Muscle layer of duodenum (tissue), 2 donors: Measurements from ENCODE around the gene SOX6.

Experiments
- H3K27ac ChIP-seq: one replicate; pipeline ENCODE4 v1.7.0; 2013; ENCODE audit warnings: mild to moderate bottlenecking, low read length
- H3K27me3 ChIP-seq: one replicate; pipeline ENCODE4 v1.7.0; 2013; ENCODE audit warnings: low read depth, mild to moderate bottlenecking, control low read depth, low read length
- H3K36me3 ChIP-seq, 2 donors: one replicate each; pipeline ENCODE4 v1.7.0; 2013; ENCODE audit warnings: low read length in 2 of 2, control low read depth in 1 of 2, mild to moderate bottlenecking in 1 of 2; ENCODE audit not compliant: insufficient read depth in 2 of 2, control insufficient read depth in 1 of 2
- H3K4me1 ChIP-seq, 2 donors: one replicate each; pipeline ENCODE4 v1.7.0; 2013; ENCODE audit warnings: low read length in 2 of 2, mild to moderate bottlenecking in 2 of 2, control low read depth in 1 of 2, moderate library complexity in 1 of 2; ENCODE audit not compliant: insufficient read depth in 2 of 2, control insufficient read depth in 1 of 2
- H3K4me3 ChIP-seq, 2 donors: one replicate each; pipeline ENCODE4 v1.7.0; 2013; ENCODE audit warnings: low read length in 2 of 2, low read depth in 1 of 2, mild to moderate bottlenecking in 1 of 2
- H3K9me3 ChIP-seq, 2 donors: one replicate each; pipeline ENCODE4 v1.7.0; 2013; ENCODE audit warnings: low read length in 2 of 2, control low read depth in 1 of 2, mild to moderate bottlenecking in 1 of 2; ENCODE audit not compliant: control insufficient read depth in 1 of 2
- donor health status: healthy.

SOX6 gene

DNA sequence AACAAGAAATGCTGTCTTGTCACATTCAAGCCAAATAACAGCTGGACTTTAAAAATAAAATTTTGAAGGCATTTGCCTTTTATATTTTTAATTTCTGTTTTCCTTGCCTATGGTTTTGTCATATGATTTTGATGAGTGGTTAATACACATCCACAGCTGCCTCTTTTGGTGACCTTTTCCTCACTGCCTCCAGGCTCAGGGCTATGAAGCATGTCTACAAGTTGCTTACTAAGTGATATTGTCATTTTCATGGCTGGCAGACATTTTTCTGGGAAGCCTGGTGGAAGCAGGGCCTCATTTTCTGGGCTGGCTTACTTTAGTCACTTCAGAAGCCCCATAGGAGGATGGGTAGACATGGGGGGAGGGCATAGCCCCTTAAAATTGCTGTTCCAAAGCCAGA is 344.9 kb downstream of the SOX6 start:
- Histone ChIP-seq H3K36me3 (no peaks in the 10 kb centered on the region), H3K27me3 (no peaks in the 10 kb centered on the region), H3K4me1 (no peaks in the 10 kb centered on the region), H3K27ac (no peak overlapping the region), H3K9me3 (no peaks in the 10 kb centered on the region), H3K4me3 (no peak overlapping the region)

DNA sequence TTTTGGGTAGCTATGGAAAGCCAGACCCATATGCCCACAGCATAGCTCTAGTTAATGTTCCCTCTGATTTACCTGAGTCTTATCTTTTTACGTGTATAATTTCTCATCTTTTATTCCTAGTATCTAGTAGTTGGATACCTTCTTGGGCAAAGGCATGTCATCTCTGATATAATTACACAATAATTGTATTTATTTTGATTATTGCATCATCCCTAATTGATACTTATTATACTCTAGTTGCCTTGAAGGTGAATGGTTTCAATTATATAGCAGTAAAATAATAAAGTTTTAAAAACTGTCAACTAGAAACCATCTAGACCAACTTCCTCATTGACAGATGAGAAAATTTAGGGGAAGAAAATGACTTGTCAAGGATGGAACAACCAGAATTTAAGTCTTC is 347.3 kb downstream of the SOX6 start:
- no peaks in the 10 kb centered on the region for H3K9me3 ChIP-seq
- no peaks in the 10 kb centered on the region for H3K4me1 ChIP-seq
- no peak overlapping the region for H3K4me3 ChIP-seq
- no peaks in the 10 kb centered on the region for H3K27me3 ChIP-seq
- no peak overlapping the region for H3K27ac ChIP-seq
- H3K36me3 ChIP-seq = no peaks in the 10 kb centered on the region

DNA sequence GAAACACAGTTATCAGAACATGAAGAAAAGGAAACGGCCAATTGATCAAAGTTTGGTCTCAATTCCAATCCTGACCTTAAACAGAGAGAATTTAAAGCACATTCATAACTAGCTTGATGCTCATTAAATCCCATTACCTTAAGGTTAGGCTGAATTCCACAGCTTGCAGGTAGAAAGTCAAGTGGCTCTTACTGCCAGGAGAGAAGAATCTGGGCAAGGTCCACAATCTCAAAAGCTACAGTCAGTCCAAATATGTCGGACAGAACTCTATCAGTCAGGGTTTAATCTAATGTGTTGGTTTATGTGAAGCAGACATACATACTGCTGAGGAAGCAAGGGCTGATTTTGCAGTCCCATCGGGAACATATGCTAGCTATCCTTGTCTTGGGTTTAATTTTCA is 348.8 kb downstream of the SOX6 start:
- H3K27me3 ChIP-seq = no peaks in the 10 kb centered on the region
- no peak overlapping the region for H3K4me3 ChIP-seq
- H3K4me1 ChIP-seq = no peaks in the 10 kb centered on the region
- no peaks in the 10 kb centered on the region for H3K36me3 ChIP-seq
- H3K27ac ChIP-seq = no peak overlapping the region
- H3K9me3 ChIP-seq = no peaks in the 10 kb centered on the region

DNA sequence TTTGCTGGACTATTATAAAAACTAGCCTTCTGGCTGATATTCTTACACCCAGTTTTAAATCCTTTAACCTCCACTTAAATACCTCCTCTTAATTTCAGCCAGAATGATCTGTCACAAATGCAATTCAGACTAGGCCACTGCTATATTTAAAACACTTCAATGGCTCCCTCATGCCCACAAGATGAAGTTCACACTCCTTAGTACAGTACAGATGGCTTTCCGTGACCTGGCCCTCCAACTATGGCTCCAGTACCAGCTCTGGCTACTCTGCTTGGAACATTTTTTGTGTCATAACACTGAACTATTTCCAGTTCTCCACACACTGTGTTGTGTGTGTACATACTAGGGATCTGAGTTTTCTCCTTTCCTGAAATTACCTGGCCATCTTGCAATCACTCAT is 353.4 kb downstream of the SOX6 start:
- no peaks in the 10 kb centered on the region for H3K27me3 ChIP-seq
- H3K36me3 ChIP-seq = no peaks in the 10 kb centered on the region
- H3K9me3 ChIP-seq = no peaks in the 10 kb centered on the region
- H3K27ac ChIP-seq = no peak overlapping the region
- H3K4me1 ChIP-seq = no peaks in the 10 kb centered on the region
- H3K4me3 ChIP-seq = no peak overlapping the region

DNA sequence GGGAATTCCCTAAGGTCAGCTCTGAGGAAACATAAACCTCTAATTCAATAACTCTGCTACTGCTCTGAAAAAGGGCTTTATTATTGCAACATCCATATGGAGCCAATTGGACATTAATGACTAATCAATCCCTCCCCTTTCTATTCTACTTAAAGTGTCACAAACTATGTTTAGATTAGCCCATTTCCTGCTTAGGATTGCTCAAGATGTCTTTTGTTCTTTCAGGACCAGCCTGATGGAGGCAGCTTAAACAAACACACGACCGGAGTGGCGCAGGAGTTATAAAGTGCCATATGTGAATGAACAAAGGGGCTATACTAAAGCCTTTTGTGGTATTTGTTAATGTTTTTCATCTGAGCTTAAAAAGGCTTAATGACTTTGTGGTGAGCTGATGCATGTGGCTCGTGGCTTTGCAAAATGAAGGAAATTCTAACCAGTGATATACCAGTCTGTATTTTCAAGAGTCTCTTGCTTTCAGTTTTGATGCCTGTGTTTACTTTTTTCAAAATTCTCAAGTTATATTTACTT is 354.4 kb downstream of the SOX6 start:
- peak overlapping the region in 1 of 2 donors; percentile 24 for H3K4me3 ChIP-seq
- H3K27ac ChIP-seq = peak overlapping the region; percentile 24

DNA sequence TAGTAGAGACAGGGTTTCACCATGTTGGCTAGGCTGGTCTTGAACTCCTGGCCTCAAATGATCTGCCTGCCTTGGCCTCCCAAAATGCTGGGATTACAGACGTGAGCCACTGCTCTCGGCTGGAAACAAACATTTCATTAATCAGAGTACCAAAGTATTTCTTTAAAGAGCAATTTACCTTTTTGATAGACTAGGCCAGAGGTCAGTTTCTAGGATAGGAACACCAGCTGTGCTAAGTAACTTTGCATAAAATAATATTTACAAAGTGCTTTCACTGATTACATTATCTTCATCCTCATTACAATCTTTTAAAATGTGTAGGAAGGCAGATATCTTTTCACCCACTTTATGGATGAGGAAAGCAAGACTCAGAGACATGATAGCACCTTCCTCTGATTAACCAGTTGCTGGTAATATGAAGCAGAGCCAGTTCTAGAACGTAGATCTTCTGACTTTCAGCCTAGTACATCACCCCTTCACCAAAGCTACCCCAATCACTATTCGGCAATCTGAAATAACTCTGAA is 355.2 kb downstream of the SOX6 start:
- Histone ChIP-seq H3K4me1 (no peaks in the 10 kb centered on the region), H3K4me3 (no peak overlapping the region), H3K36me3 (no peaks in the 10 kb centered on the region), H3K27me3 (no peaks in the 10 kb centered on the region), H3K27ac (no peak overlapping the region), H3K9me3 (no peaks in the 10 kb centered on the region)

More for the DNA sequence above, 354.4 kb downstream of the SOX6 start:
- no peaks in the 10 kb centered on the region for H3K9me3 ChIP-seq
- H3K36me3 ChIP-seq = no peaks in the 10 kb centered on the region
- no peaks in the 10 kb centered on the region for H3K4me1 ChIP-seq
- no peaks in the 10 kb centered on the region for H3K27me3 ChIP-seq

DNA sequence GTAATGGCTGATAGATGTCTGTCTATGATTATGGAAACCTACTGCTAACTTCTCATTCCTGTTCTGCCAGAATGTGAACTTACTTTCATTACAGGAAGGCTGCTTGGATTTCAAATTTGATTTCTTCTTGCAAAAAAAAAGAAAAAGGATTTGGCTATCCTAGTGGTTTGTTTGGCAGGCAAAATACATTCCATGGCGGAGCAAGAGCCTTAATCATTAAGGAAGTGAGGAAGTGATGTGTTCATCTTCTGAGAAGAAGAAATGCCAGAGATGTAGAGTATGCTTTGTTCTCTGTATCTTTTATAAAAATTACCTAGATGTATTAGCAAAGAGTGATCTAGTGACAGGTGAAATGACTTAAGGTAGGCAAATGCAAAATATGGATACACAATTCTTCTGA is 356.3 kb downstream of the SOX6 start:
- Histone ChIP-seq H3K4me1 (no peaks in the 10 kb centered on the region), H3K36me3 (no peaks in the 10 kb centered on the region), H3K27me3 (no peaks in the 10 kb centered on the region), H3K4me3 (no peak overlapping the region), H3K27ac (no peak overlapping the region), H3K9me3 (no peaks in the 10 kb centered on the region)

DNA sequence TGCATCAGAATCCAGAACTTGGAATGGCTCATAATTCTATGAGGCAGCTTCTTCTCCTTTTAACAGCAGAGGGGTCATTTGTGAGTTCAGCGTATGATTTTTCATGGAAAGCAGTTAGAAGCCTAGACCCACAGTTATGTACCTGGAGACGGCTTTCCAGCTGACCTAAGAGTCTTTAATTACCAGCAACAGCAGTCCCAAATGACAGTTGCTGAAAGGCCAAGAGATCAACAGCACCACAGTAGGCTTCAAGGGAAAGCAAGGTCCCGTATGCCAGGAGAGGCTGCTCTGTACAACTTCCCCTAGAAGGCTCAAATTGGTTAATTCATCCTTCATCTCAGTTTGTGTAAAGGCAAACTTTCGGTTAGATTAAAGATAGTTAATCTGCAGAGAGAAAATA is 363.0 kb downstream of the SOX6 start:
- Histone ChIP-seq H3K27ac (no peak overlapping the region), H3K4me3 (no peak overlapping the region), H3K27me3 (no peaks in the 10 kb centered on the region), H3K36me3 (no peaks in the 10 kb centered on the region), H3K9me3 (no peaks in the 10 kb centered on the region), H3K4me1 (no peaks in the 10 kb centered on the region)

DNA sequence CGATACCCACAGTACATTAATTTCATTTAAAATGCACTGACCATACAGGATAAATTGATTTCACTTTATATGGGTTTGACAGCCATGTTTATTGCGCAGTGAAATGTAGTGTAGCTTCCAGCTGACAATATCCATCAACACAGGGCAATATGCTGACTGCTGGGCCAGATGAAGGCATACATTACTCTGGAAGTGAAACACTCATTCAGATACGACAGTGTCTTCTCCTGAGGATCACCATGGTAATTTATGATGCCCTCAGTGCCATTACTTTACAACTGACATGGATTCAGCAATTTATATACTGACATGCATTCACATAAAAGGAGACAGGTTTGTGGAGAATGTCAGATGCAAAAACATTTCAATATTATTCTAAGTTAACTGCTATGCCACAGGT is 365.1 kb downstream of the SOX6 start:
- Histone ChIP-seq H3K36me3 (no peaks in the 10 kb centered on the region), H3K9me3 (no peaks in the 10 kb centered on the region), H3K27me3 (no peaks in the 10 kb centered on the region), H3K27ac (no peak overlapping the region), H3K4me3 (no peak overlapping the region), H3K4me1 (no peaks in the 10 kb centered on the region)

DNA sequence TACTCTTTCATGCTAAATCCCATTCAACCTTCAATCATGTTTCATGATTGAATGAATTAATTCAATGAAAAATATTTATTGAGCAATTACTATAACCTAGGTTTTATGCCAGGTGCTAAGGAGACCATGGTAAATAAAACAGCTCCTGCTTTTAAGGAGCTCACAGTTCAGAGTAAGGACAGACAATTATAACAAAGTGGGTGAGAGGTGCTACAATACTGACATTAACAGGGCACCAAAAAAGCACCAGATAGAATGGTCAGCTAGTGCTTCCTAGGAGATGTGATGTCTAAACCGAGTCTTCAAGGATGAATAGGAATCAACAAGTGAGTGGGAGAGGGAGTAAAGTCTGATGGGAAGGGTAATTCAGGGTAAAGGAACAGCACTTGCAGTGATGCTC is 366.7 kb downstream of the SOX6 start:
- Histone ChIP-seq H3K27me3 (no peaks in the 10 kb centered on the region), H3K4me3 (no peak overlapping the region), H3K9me3 (no peaks in the 10 kb centered on the region), H3K4me1 (no peaks in the 10 kb centered on the region), H3K36me3 (no peaks in the 10 kb centered on the region), H3K27ac (no peak overlapping the region)

DNA sequence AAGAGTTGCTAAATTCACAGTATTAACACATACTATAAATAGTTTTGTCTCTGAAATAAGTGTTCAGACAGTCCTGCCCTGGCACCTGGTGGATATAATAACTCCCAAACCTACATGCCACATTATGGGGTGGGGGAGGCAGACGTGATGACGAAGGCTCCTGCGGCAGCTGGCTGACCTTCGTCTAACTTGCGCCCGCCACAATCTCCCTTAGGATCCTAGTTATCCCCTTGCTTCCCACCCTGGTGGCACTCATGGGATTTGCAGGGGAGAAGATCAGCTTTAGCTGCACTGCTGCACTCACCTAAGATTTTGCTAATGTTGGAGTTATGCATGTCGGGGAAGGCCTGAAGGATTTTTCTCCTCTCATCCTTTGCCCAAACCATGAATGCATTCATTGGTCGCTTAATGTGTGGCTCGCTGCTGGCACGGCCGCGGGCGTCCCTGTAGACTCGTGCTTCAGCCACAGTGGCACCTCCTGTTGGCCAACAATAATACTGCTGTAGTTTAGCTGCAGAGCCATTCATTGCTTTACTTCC is 367.6 kb downstream of the SOX6 start:
- H3K27me3 ChIP-seq = no peaks in the 10 kb centered on the region
- no peak overlapping the region for H3K27ac ChIP-seq
- no peaks in the 10 kb centered on the region for H3K4me1 ChIP-seq
- no peaks in the 10 kb centered on the region for H3K9me3 ChIP-seq
- no peak overlapping the region for H3K4me3 ChIP-seq
- H3K36me3 ChIP-seq = no peaks in the 10 kb centered on the region

DNA sequence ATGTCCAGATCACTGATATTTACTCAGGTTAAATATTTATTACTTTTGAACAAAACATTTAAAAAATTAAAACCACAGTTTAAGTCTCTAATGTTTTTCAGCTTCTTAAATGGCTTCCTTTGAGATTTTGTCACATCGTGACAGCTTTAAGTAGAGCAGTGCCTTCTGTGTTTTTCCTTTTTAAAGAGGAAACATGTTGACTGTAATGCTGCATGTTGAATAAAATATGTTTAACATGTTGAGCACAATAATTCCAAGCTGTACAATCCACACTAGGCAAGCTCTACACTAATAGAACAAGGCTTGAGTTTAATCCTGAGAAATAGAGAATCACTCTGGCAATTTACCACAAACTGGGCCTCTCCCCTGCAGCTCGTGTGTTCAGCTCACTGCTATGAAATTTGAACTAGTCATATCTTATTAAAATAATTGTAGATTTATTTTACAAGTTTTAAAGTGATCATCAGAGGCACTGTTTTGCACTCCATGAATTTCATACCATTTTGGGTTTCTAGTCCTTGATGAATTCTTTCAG is 368.3 kb downstream of the SOX6 start:
- no peaks in the 10 kb centered on the region for H3K36me3 ChIP-seq
- no peaks in the 10 kb centered on the region for H3K9me3 ChIP-seq
- H3K27ac ChIP-seq = no peak overlapping the region
- H3K27me3 ChIP-seq = no peaks in the 10 kb centered on the region
- no peaks in the 10 kb centered on the region for H3K4me1 ChIP-seq
- no peak overlapping the region for H3K4me3 ChIP-seq
